ENCODE data around the gene LRP1.
A peak's percentile ranks its signal among the peaks of the same experiment; 100 is the strongest.
"Not testable (repeated sequence)": the region's sequence is repeated elsewhere in the genome, so short reads cannot be mapped to it uniquely, and the experiment has no call there.

LRP1 gene

GRCh38 chr12:57111031-57111734, 17.1 kb upstream of the LRP1 start, which contains the start of gene STAT6:
TSS of gene STAT6 (minus strand) at chr12:57111362. CDS start at chr12:57108278, 3,084 bp downstream.
- peak; percentile 25 for DNase-seq (ENCODE audit: low read depth, low spot score)

- DNase-seq (ENCODE audit: low read depth, low spot score), result no peak
Observed at GRCh38 chr12:57112492-57113294, 15.6 kb upstream of the LRP1 start.

- no peak for DNase-seq (ENCODE audit: low read depth, low spot score)
Observed at GRCh38 chr12:57116580-57117281, 11.6 kb upstream of the LRP1 start.

- no peak for DNase-seq (ENCODE audit: low read depth, low spot score)
Observed at GRCh38 chr12:57118711-57119271, 9.5 kb upstream of the LRP1 start.

- no peak for DNase-seq (ENCODE audit: low read depth, low spot score)
Observed at GRCh38 chr12:57119294-57120085, 8.8 kb upstream of the LRP1 start.

- DNase-seq (ENCODE audit: low read depth, low spot score), result not testable (repeated sequence)
Observed at GRCh38 chr12:57120718-57121117, 7.6 kb upstream of the LRP1 start.

GRCh38 chr12:57123813-57124212, 4.5 kb upstream of the LRP1 start:
- no peak for DNase-seq (ENCODE audit: low read depth, low spot score)

- DNase-seq (ENCODE audit: low read depth, low spot score), result no peak
Observed at GRCh38 chr12:57124261-57124877, 3.9 kb upstream of the LRP1 start.

- no peak for DNase-seq (ENCODE audit: low read depth, low spot score)
Observed at GRCh38 chr12:57126061-57126460, 2.2 kb upstream of the LRP1 start.

- DNase-seq (ENCODE audit: low read depth, low spot score), result no peak
Observed at GRCh38 chr12:57126561-57126960, 1.7 kb upstream of the LRP1 start.

- DNase-seq (ENCODE audit: low read depth, low spot score), result no peak
Observed at GRCh38 chr12:57127101-57127725, 1.1 kb upstream of the LRP1 start.

- DNase-seq (ENCODE audit: low read depth, low spot score), result no peak
Observed at GRCh38 chr12:57128519-57129247, 400 bp downstream of the LRP1 start.

- DNase-seq (ENCODE audit: low read depth, low spot score), result no peak
Observed at GRCh38 chr12:57129321-57129842, 1.1 kb downstream of the LRP1 start.

GRCh38 chr12:57129889-57130288, 1.6 kb downstream of the LRP1 start:
- no peak for DNase-seq (ENCODE audit: low read depth, low spot score)

GRCh38 chr12:57130941-57131340, 2.7 kb downstream of the LRP1 start:
- no peak for DNase-seq (ENCODE audit: low read depth, low spot score)

GRCh38 chr12:57131896-57132744, 3.8 kb downstream of the LRP1 start:
- no peak for DNase-seq (ENCODE audit: low read depth, low spot score)

GRCh38 chr12:57133013-57133569, 4.8 kb downstream of the LRP1 start:
- no peak for DNase-seq (ENCODE audit: low read depth, low spot score)

- no peak for DNase-seq (ENCODE audit: low read depth, low spot score)
Observed at GRCh38 chr12:57133916-57134315, 5.6 kb downstream of the LRP1 start.
